WTC11 (cell line): ENCODE data around the gene USH1C.

Source experiments
- ETV6 ChIP-seq: sonication (generic); formaldehyde crosslinking; IDR thresholded peaks from 2 replicates; pipeline ENCODE4 v1.8.1; 2022; ENCODE audit warnings: mild to moderate bottlenecking, missing genetic modification reagents
- FOXJ3 ChIP-seq: sonication (generic); formaldehyde crosslinking; IDR thresholded peaks from 2 replicates; pipeline ENCODE4 v1.9.0; 2021; ENCODE audit warnings: missing genetic modification reagents, mild to moderate bottlenecking, borderline replicate concordance
- FOXP1 ChIP-seq: sonication (generic); formaldehyde crosslinking; IDR thresholded peaks from 2 replicates; pipeline ENCODE4 v1.8.0; 2022; ENCODE audit warnings: missing genetic modification reagents, mild to moderate bottlenecking, moderate library complexity, borderline replicate concordance
- GABPB1 ChIP-seq: sonication (generic); formaldehyde crosslinking; IDR thresholded peaks from 2 replicates; pipeline ENCODE4 v1.8.1; 2023; ENCODE audit warnings: mild to moderate bottlenecking, missing genetic modification reagents
- HMGXB4 ChIP-seq: sonication (generic); formaldehyde crosslinking; IDR thresholded peaks from 2 replicates; pipeline ENCODE4 v1.8.1; 2023; ENCODE audit warnings: mild to moderate bottlenecking, moderate library complexity, missing genetic modification reagents
- NFYB ChIP-seq: sonication (generic); formaldehyde crosslinking; conservative IDR thresholded peaks from 2 replicates; pipeline ENCODE4 v1.8.0; 2022; ENCODE audit warnings: low read depth, missing genetic modification reagents
- NR3C1 ChIP-seq: sonication (generic); formaldehyde crosslinking; conservative IDR thresholded peaks from 2 replicates; pipeline ENCODE4 v1.8.1; 2023; ENCODE audit warnings: low read depth, mild to moderate bottlenecking, missing genetic modification reagents
- TEAD4 ChIP-seq: sonication (generic); formaldehyde crosslinking; IDR thresholded peaks from 2 replicates; pipeline ENCODE4 v1.8.0; 2022; ENCODE audit warnings: mild to moderate bottlenecking, missing genetic modification reagents
- USF1 ChIP-seq: sonication (generic); formaldehyde crosslinking; IDR thresholded peaks from 2 replicates; pipeline ENCODE4 v1.8.0; 2022; ENCODE audit warnings: mild to moderate bottlenecking, missing genetic modification reagents
- USF2 ChIP-seq: sonication (generic); formaldehyde crosslinking; IDR thresholded peaks from 2 replicates; pipeline ENCODE4 v1.8.1; 2023; ENCODE audit warnings: mild to moderate bottlenecking, missing genetic modification reagents, moderate library complexity
- ZNF263 ChIP-seq: sonication (generic); formaldehyde crosslinking; IDR thresholded peaks from 2 replicates; pipeline ENCODE4 v1.8.1; 2022; ENCODE audit warnings: low read depth, mild to moderate bottlenecking, moderate library complexity, missing genetic modification reagents
- ZNF317 ChIP-seq: sonication (generic); formaldehyde crosslinking; IDR thresholded peaks from 2 replicates; pipeline ENCODE4 v1.8.1; 2023; ENCODE audit warnings: low read depth, mild to moderate bottlenecking, moderate library complexity, missing genetic modification reagents, borderline replicate concordance
- TF ChIP-seq, protein P1 (sequence below): fragments of 200-600 bp; IDR thresholded peaks from 2 replicates; pipeline ENCODE4 v1.8.0; 2022; ENCODE audit warnings: antibody characterized with exemption

- no peak for TF ChIP-seq ETV6 (CRISPR knock-in tag)
- TF ChIP-seq, protein P1, sequence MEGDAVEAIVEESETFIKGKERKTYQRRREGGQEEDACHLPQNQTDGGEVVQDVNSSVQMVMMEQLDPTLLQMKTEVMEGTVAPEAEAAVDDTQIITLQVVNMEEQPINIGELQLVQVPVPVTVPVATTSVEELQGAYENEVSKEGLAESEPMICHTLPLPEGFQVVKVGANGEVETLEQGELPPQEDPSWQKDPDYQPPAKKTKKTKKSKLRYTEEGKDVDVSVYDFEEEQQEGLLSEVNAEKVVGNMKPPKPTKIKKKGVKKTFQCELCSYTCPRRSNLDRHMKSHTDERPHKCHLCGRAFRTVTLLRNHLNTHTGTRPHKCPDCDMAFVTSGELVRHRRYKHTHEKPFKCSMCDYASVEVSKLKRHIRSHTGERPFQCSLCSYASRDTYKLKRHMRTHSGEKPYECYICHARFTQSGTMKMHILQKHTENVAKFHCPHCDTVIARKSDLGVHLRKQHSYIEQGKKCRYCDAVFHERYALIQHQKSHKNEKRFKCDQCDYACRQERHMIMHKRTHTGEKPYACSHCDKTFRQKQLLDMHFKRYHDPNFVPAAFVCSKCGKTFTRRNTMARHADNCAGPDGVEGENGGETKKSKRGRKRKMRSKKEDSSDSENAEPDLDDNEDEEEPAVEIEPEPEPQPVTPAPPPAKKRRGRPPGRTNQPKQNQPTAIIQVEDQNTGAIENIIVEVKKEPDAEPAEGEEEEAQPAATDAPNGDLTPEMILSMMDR: no peak
- no peak for TF ChIP-seq TEAD4 (CRISPR knock-in tag)
- TF ChIP-seq ZNF317 (CRISPR knock-in tag): no peak
- TF ChIP-seq GABPB1 (CRISPR knock-in tag): no peak
- no peak for TF ChIP-seq NFYB (CRISPR knock-in tag)
- no peak for TF ChIP-seq USF1 (CRISPR knock-in tag)
- no peak for TF ChIP-seq HMGXB4 (CRISPR knock-in tag)
- no peak for TF ChIP-seq USF2
- TF ChIP-seq NR3C1: no peak
- no peak for TF ChIP-seq FOXJ3 (CRISPR knock-in tag)
- TF ChIP-seq FOXP1 (CRISPR knock-in tag): no peak
- no peak for TF ChIP-seq ZNF263 (CRISPR knock-in tag)
These were observed 15.0 kb downstream of the USH1C start for GRCh38 chr11:17528906-17529843.
